Aorta (tissue), 5 donors: ENCODE measurements around the gene CPXCR1. TPM values are rescaled to one million over a fixed set of nuclear protein-coding genes. Genes with fewer than 3 reads are reported as not detected.
"Not testable (repeated sequence)": the region's sequence is repeated elsewhere in the genome, so short reads cannot be mapped to it uniquely, and the experiment has no call there.

ENCODE experiments used
- ATAC-seq: fragments of 200-7000 bp; cut with Tn5 transposase; one replicate; pipeline ENCODE4 v1.9.1; 2022; ENCODE audit warnings: moderate library complexity; ENCODE audit not compliant: low FRiP score
- DNase-seq, 2 donors: peaks; one replicate each; pipeline ENCODE4 v3.0.0-alpha.2; 2020
- H3K27ac ChIP-seq, 2 donors: one replicate each; pipeline ENCODE4 v1.5.1; 2013; ENCODE audit warnings: low read length in 2 of 2, mild to moderate bottlenecking in 2 of 2, moderate library complexity in 2 of 2, control low read depth in 1 of 2, inconsistent platforms in 1 of 2, low read depth in 1 of 2
- H3K27me3 ChIP-seq, 2 donors: one replicate each; pipeline ENCODE4 v1.6.1; 2013; ENCODE audit warnings: control low read depth in 1 of 2, low read length in 1 of 2, mild to moderate bottlenecking in 1 of 2, moderate library complexity in 1 of 2; ENCODE audit not compliant: insufficient read depth in 2 of 2, control insufficient read depth in 1 of 2
- H3K36me3 ChIP-seq, 2 donors: one replicate each; pipeline ENCODE4 v1.6.1; 2013; ENCODE audit warnings: control low read depth in 1 of 2, low read length in 1 of 2, mild to moderate bottlenecking in 1 of 2; ENCODE audit not compliant: insufficient read depth in 2 of 2, control insufficient read depth in 1 of 2
- H3K4me1 ChIP-seq, 2 donors: one replicate each; pipeline ENCODE4 v1.6.1; 2013; ENCODE audit warnings: low read length in 2 of 2, control low read depth in 1 of 2, mild to moderate bottlenecking in 1 of 2, moderate library complexity in 1 of 2; ENCODE audit not compliant: insufficient read depth in 2 of 2, control insufficient read depth in 1 of 2
- H3K4me3 ChIP-seq, 2 donors: one replicate each; pipeline ENCODE4 v1.5.1; 2013; ENCODE audit warnings: low read length in 2 of 2, control low read depth in 1 of 2, mild to moderate bottlenecking in 1 of 2
- H3K9me3 ChIP-seq: one replicate; pipeline ENCODE4 v1.6.1; 2013; ENCODE audit warnings: mild to moderate bottlenecking, low read length; ENCODE audit not compliant: control insufficient read depth
- WGBS, 2 donors: extraction: QIAGEN DNeasy Blood & Tissue Kit; methylation state at CpG; one replicate each; pipeline ENCODE4 v1.1.7; 2013; 5-methylcytosine and 5-hydroxymethylcytosine counted together
- intact Hi-C, 2 donors: fragments of 100-400 bp; cut with DNase I; formaldehyde crosslinking; loops; one replicate each; pipeline versions ENCODE4 v1.14.2 to v1.15.0; 2022
- long read RNA-seq, 2 donors: library from polyadenylated mRNA; unstranded; transcript quantifications; one replicate each; pipeline ENCODE4 v2.0.0, GENCODE V29; 2020 to 2021
- polyA plus RNA-seq, 2 donors: library from polyadenylated mRNA; stranded (reverse); fragments of 200-250 nt; gene quantifications; one replicate each; pipeline ENCODE4 v1.2.3, GENCODE V29; 2013
- total RNA-seq, 2 donors: library from RNA; stranded (reverse); fragmentation: NEBNext Ultra II Directional; extraction: Animal tissue kit (Norgen Biotek cat#: 25700); gene quantifications; one replicate each; pipeline ENCODE4 v1.2.1, GENCODE V29; 2021
- donor health status: healthy with polysubstance abuse.
- donor health status: Bipolar disorder and iron deficiency.
- donor health status: DM: no; HTN: no; CAD: no.
- donor health status: DM: no; HTN: no; CAD: no.
- donor health status: DM: yes; HTN: yes; CAD: no.

The CPXCR1 gene
- not detected for total RNA-seq
- not detected for polyA plus RNA-seq
- long read RNA-seq, donor 1: 0 reads
- long read RNA-seq, donor 2: 0 reads

DNA sequence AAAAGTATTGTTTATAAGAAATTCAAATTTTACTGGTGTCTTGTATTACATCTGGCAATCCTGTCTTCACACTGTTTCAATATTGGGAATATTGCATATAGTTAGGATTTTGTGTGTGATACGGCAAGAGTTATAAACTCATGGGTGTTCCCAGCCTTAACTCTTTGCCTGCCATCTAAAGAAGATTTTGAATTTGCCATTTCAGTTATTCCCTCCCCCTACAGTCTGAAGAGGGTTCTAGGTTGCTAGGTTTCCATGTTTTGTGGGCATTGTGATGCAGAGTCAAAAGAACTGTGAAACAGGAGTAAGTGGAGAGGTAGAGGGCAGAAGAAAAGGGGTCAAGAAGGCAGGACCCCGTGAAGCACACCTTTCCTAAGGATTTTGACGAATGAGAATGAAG, at the start of gene CPXCR1:
TSS of gene CPXCR1 (plus strand) at position 301 of the 400 bp plus-strand sequence. CDS start 6,190 bp downstream, outside the sequence.
- ATAC-seq (no peak), DNase-seq (no peak)
- 51 to 59% methylated on average over 3 of the region's 3 CpGs for WGBS, 2 donors
- H3K27me3 ChIP-seq: no peaks in the 10 kb centered on the region
- no peaks in the 10 kb centered on the region for H3K36me3 ChIP-seq
- no peak within 1 kb of the TSS for H3K27ac ChIP-seq
- intact Hi-C loops: no loop called here
- H3K4me1 ChIP-seq: no peaks in the 10 kb centered on the region
- H3K4me3 ChIP-seq: no peak within 1 kb of the TSS
- no peaks in the 10 kb centered on the region for H3K9me3 ChIP-seq

- H3K27me3 ChIP-seq: no peaks in the 10 kb centered on the region
- H3K27ac ChIP-seq: no peak overlapping the region
- H3K36me3 ChIP-seq: no peaks in the 10 kb centered on the region
- DNase-seq (no peak), ATAC-seq (peak; percentile 26)
- no peaks in the 10 kb centered on the region for H3K9me3 ChIP-seq
- no peaks in the 10 kb centered on the region for H3K4me1 ChIP-seq
- 69 to 73% methylated on average over 4 of the region's 4 CpGs for WGBS, 2 donors
- intact Hi-C loops: no loop called here
- H3K4me3 ChIP-seq: no peak overlapping the region
Observed at GRCh38 chrX:88735835-88736234, 11.2 kb upstream of the CPXCR1 start.

- H3K27me3 ChIP-seq, H3K27ac ChIP-seq, DNase-seq, ATAC-seq, intact Hi-C loops, H3K4me3 ChIP-seq, H3K36me3 ChIP-seq, H3K9me3 ChIP-seq, H3K4me1 ChIP-seq: not testable (repeated sequence)
- 93 to 94% methylated on average over 11 of the region's 11 CpGs for WGBS, 2 donors
Observed at GRCh38 chrX:88746215-88746614, 810 bp upstream of the CPXCR1 start.

DNA sequence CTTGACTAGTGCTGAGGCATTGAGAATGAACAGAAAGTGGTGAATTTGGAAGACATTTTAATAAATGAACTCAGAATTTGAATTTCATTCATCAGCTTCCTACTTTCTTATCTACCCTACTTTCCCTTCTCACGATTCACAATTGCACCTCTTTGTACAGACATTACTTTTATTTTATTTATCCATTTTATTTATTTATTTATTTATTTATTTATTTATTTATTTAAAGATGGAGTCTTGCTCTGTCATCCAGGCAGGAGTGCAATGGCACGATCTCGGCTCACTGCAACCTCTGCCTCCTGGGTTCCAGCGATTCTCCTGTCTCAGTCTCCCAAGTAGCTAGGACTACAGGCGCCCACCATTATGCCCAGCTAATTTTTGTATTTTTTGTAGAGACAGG, 5.3 kb downstream of the CPXCR1 start:
- ATAC-seq, H3K4me1 ChIP-seq, H3K36me3 ChIP-seq, H3K27ac ChIP-seq, H3K27me3 ChIP-seq, intact Hi-C loops, DNase-seq, H3K9me3 ChIP-seq, H3K4me3 ChIP-seq: not testable (repeated sequence)
- 93 to 94% methylated on average over 5 of the region's 5 CpGs for WGBS, 2 donors

GRCh38 chrX:88789825-88790224, 42.8 kb downstream of the CPXCR1 start:
- Histone ChIP-seq H3K9me3 (peaks cover 2% of the 10 kb centered on the region), H3K4me1 (no peaks in the 10 kb centered on the region), H3K4me3 (no peak overlapping the region), H3K27me3 (peaks cover 0 to 1% of the 10 kb centered on the region in 2 donors), H3K36me3 (no peaks in the 10 kb centered on the region), H3K27ac (no peak overlapping the region)
- intact Hi-C loops: no loop called here
- 73 to 78% methylated on average over 4 of the region's 4 CpGs for WGBS, 2 donors
- DNase-seq: no peak
- no peak for ATAC-seq
